PFSK-1 (cell line): ENCODE data around the gene ZIM2.

Experiments used
- FOXP2 ChIP-seq: optimal IDR thresholded peaks from 2 replicates; pipeline ENCODE3; 2011; ENCODE audit warnings: borderline replicate concordance, control low read depth, inconsistent platforms; ENCODE audit not compliant: insufficient read depth; ENCODE audit errors: extremely low read length, extremely low read depth
- POLR2AphosphoS5 ChIP-seq: IDR thresholded peaks from 2 replicates; pipeline ENCODE4 v1.6.1; 2012; ENCODE audit warnings: low read depth, mild to moderate bottlenecking, control low read depth, low read length, moderate library complexity
- SIN3A ChIP-seq: IDR thresholded peaks from 2 replicates; pipeline ENCODE4 v1.6.1; 2012; ENCODE audit warnings: mild to moderate bottlenecking, low read length, moderate library complexity, borderline replicate concordance; ENCODE audit not compliant: insufficient read depth

DNA sequence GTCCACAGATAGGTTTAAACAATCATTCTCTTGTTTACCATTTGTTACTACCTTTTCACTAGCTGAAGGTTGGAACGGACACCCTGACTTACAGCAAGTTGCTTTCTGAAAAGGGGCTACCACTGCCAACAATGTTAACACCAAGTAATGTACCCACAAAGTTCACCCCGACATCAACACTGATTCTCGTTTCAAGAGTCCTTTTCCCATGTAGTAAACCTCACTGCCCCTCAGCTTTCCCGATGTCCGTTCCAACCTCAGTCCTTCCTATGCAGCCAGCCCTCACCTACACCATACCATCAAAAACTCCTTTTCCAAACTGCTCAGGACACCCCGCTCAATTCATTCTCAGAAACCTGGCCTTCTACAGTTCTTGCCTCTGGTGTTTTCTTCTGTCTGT lies 29.0 kb downstream of the ZIM2 start:
- TF ChIP-seq POLR2AphosphoS5, result no peak
- TF ChIP-seq SIN3A, result no peak
- no peak for TF ChIP-seq FOXP2
